ENCODE measurements around the gene INHBA.

- TF ChIP-seq CTCF (optimal IDR thresholded peaks at IDR 0.05 in 1 of 3, IDR thresholded peaks at IDR 0.05 in 1 of 3, conservative IDR thresholded peaks at IDR 0.05 in 1 of 3; ENCODE audit: extremely low read depth in 1 of 3, insufficient read depth in 2 of 3, low read length in 3 of 3) (no peak), EZH2 (IDR thresholded peaks at IDR 0.05; ENCODE audit: low read length) (no peak)
Observed at GRCh38 chr7:41691286-41692190, 11.4 kb downstream of the INHBA start.

All from keratinocyte (primary cell).